ENCODE measurements around the gene GAB1. TPM values are rescaled to one million over a fixed set of nuclear protein-coding genes. Genes with fewer than 3 reads are reported as not detected.

Gene GAB1
- total and polyA plus RNA-seq, 3 donors from 2014 or later, result 19.7 to 64.5 (median 61.3) TPM

- TF ChIP-seq, protein P1, sequence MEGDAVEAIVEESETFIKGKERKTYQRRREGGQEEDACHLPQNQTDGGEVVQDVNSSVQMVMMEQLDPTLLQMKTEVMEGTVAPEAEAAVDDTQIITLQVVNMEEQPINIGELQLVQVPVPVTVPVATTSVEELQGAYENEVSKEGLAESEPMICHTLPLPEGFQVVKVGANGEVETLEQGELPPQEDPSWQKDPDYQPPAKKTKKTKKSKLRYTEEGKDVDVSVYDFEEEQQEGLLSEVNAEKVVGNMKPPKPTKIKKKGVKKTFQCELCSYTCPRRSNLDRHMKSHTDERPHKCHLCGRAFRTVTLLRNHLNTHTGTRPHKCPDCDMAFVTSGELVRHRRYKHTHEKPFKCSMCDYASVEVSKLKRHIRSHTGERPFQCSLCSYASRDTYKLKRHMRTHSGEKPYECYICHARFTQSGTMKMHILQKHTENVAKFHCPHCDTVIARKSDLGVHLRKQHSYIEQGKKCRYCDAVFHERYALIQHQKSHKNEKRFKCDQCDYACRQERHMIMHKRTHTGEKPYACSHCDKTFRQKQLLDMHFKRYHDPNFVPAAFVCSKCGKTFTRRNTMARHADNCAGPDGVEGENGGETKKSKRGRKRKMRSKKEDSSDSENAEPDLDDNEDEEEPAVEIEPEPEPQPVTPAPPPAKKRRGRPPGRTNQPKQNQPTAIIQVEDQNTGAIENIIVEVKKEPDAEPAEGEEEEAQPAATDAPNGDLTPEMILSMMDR (IDR thresholded peaks at IDR 0.05), result no peak
- TF ChIP-seq POLR2A (IDR thresholded peaks at IDR 0.05), result no peak
- no peaks in the 10 kb centered on the region for H3K36me3 ChIP-seq (ENCODE audit: low read depth, missing control alignments)
- intact Hi-C loops (cut with DNase I; ENCODE audit: low total_unique reads), result no loop called here
- H3K9me3 ChIP-seq, result no peaks in the 10 kb centered on the region
- peak overlapping the region in 1 of 2 donors; percentile 97 for H3K27ac ChIP-seq
- no peak for DNase-seq
- H3K4me3 ChIP-seq, result peak overlapping the region in 1 of 2 donors; percentile 95
- H3K27me3 ChIP-seq, result no peaks in the 10 kb centered on the region
- H3K4me1 ChIP-seq, result peaks cover 5% of the 10 kb centered on the region
Measured at GRCh38 chr4:143515905-143516304, 179.2 kb downstream of the GAB1 start.

DNA sequence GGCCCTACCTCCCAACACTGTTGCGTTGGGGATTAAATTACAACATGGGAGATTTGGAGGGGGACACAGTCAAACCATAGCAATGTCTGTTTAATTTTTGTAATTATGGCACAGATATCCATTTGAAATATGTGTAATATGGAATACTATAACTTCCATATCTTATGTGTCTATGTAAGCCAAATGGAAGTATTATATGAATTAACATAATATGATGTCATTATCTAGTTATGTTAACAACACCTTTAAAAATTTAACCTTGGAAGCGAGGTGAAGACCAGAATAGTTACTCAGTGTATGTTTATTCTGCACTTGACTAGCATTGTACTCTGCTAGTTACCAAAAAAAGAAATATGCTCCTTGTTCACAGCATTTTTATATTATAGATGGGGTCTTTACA is 181.1 kb downstream of the GAB1 start:
- H3K4me3 ChIP-seq, result no peak overlapping the region
- TF ChIP-seq, protein P1 (IDR thresholded peaks at IDR 0.05), result no peak
- TF ChIP-seq POLR2A (IDR thresholded peaks at IDR 0.05), result no peak
- DNase-seq, result no peak
- no peaks in the 10 kb centered on the region for H3K27me3 ChIP-seq
- intact Hi-C loops (cut with DNase I; ENCODE audit: low total_unique reads), result no loop called here
- no peak overlapping the region for H3K27ac ChIP-seq
- H3K4me1 ChIP-seq, result peaks cover 5% of the 10 kb centered on the region
- no peaks in the 10 kb centered on the region for H3K36me3 ChIP-seq (ENCODE audit: low read depth, missing control alignments)
- H3K9me3 ChIP-seq, result no peaks in the 10 kb centered on the region
- WGBS, 2 donors, result 62 to 78% methylated on average over 2 of the region's 2 CpGs

Small RNAs within 50 kb of the gene (microRNA-seq; reads per million reads assigned to microRNA genes)
- gene MIR3139 (ENCODE audit: borderline number of aligned reads in 2 of 2, borderline replicate concordance in 1 of 2), result 0 reads per million in 2 donors

Small RNAs within 50 kb of the gene (small RNA-seq; reads per million reads assigned to genes)
- gene MIR3139, result 0 reads per million in 2 donors
- gene RF00019, result 0 reads per million in 2 donors

Other genes starting within 250 kb of the GAB1 start
- gene USP38, start 152.0 kb upstream of the GAB1 start, total RNA-seq, result 10 to 100 TPM; 22.9 to 23.8 TPM
- 21.2 TPM for gene USP38, start 152.0 kb upstream of the GAB1 start, polyA plus RNA-seq (ENCODE audit: insufficient read depth, low read depth, low replicate concordance)
- gene SMARCA5, start 176.8 kb downstream of the GAB1 start, total RNA-seq, result 100 to 1,000 TPM in 1 of 2 donors, 10 to 100 TPM in 1; 82.8 to 108 TPM
- 46.2 TPM for gene SMARCA5, start 176.8 kb downstream of the GAB1 start, polyA plus RNA-seq (ENCODE audit: insufficient read depth, low read depth, low replicate concordance)

All from testis (tissue), 3 donors.